Dermis blood vessel endothelial cell (primary cell): ENCODE results near the gene FSHB. TPM values are rescaled to one million over a fixed set of nuclear protein-coding genes. Genes with fewer than 3 reads are reported as not detected.
"Not testable (repeated sequence)": the region's sequence is repeated elsewhere in the genome, so short reads cannot be mapped to it uniquely, and the experiment has no call there.

Source experiments
- DNase-seq: peaks from one replicate; pipeline ENCODE4 v3.0.0; 2010
- total RNA-seq: library from RNA; depleted of rRNA; stranded (reverse); fragments of >200 nt; gene quantifications from 2 replicates; pipeline ENCODE4 v1.2.3, GENCODE V29; 2014

Gene FSHB
- not detected in 2 replicates for total RNA-seq

GRCh38 chr11:30230714-30231113, at the start of gene FSHB:
Gene FSHB (plus strand): TSS chr11:30231014. CDS start chr11:30231903, 889 bp downstream.
- DNase-seq: no peak

GRCh38 chr11:30186748-30187147, 44.1 kb upstream of the FSHB start:
- no peak for DNase-seq

- DNase-seq: no peak
Measured at GRCh38 chr11:30192620-30193019, 38.2 kb upstream of the FSHB start.

GRCh38 chr11:30196400-30197206, 34.2 kb upstream of the FSHB start:
- peak; percentile 74 for DNase-seq

DNA sequence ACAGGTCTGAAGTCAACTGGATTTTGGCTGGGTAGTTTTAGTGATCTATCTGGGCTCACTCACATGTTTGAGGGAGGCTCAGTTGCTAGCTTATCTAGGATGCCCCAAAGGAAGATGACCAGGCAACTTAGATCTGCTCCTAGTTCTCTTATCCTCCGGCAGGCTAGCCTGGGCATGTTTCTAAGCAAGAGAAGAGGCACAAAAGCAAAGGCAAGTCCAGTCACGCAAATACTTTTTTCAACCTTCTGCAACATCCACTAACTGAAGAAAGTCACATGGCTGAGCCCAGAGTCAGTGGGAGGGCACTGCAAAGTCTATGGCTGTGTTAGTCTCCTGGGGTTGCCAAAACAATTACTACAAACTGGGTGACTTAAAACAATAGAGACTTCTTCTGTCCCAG, 32.9 kb upstream of the FSHB start:
- no peak for DNase-seq

DNA sequence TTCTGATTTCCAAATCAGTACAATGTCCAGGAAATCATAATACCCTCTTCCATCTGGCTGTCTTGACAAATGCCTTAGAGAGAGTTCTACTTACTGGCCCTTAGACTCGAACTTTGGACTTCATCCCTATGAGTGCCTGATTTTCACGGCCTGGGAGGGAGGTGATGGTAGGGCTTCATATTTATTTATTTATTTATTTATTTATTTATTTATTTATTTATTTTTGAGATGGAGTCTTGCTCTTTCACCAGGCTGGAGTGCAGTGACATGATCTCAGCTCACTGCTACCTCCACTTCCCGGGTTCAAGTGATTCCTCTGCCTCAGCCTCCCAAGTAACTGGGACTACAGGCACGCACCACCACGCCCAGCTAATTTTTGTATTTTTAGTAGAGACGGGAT, 27.8 kb upstream of the FSHB start:
- not testable (repeated sequence) for DNase-seq

GRCh38 chr11:30203850-30204249, 27.0 kb upstream of the FSHB start:
- DNase-seq: no peak

GRCh38 chr11:30206249-30206996, 24.4 kb upstream of the FSHB start:
- DNase-seq: no peak

GRCh38 chr11:30210357-30210756, 20.5 kb upstream of the FSHB start:
- no peak for DNase-seq

- no peak for DNase-seq
Measured at GRCh38 chr11:30216534-30216933, 14.3 kb upstream of the FSHB start.

DNA sequence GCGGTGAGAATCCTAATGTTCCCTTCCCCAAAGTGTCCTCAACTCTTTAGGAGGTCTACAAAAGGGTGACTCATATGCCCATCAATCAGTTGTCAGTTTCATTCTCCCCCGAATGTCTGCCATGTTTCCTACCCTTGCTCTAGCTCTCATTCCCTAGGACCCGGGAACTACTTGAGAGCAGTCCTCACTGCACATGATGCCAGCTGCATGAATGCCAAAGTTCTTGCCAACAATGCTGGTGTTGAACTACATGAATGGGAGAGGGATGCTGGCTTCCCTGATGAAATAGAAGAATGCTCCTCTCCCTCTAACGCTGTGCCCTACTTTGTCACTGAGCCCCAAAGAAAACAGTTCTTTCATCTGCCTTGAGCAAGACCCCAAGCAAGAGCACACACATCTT, 12.5 kb upstream of the FSHB start:
- no peak for DNase-seq

DNA sequence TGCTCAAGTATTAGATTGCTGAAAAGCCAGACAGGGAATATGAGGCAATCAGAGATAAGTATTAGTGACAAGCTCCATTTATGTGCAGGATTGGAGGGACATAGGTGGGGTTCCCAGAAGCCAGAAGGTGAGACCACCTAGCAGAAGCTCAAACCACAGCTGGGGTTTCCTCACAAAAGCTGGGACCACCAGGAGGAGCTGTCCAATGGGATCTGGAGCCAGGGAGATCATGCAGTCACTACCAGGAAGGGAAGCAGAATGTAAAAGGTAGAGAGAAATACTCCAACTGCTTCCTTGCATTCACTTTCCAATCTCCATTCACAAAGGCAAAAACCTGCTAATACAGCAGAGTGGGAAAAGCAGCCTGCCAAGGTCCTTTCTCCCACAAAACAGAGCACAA, 5.2 kb upstream of the FSHB start:
- no peak for DNase-seq

- DNase-seq: no peak
Measured at GRCh38 chr11:30228323-30228884, 2.4 kb upstream of the FSHB start.

DNA sequence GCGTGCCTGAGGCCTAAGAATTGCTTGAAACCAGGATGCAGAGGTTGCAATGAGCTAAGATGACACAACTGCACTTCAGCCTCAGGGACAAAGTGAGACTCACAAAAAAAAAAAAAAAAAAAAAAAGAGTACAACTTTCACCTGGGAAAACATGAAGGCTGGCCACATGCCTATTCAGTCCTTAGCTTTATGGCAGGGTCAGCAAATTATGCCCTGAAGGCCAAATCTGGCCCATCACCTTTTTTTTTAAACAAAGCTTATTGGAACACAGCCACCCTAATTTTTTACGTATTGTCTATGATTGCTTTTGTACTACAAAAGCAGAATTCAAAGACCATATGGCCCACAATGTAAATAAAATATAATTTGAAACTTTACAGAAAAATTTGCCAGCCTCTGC, 8.2 kb downstream of the FSHB start:
- no peak for DNase-seq

DNA sequence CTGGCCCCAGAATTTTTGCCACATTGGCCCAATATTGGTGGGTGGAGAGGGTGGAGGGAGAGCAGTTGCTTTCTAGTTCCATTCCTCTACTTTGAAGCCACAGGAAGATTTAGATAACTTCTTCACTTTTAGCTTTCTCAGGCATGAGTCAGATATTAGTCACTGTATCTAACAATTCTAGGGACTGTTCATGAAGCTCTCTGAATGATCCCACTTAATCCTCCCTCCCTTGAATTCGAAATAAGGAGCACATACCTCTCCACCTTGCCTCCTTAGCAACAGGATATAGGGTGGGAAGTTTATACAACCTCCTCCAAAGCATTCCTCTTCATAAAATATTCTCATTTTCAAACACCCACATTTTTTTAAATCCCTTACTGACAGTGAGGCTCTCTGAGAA, 13.5 kb downstream of the FSHB start:
- DNase-seq: no peak

DNA sequence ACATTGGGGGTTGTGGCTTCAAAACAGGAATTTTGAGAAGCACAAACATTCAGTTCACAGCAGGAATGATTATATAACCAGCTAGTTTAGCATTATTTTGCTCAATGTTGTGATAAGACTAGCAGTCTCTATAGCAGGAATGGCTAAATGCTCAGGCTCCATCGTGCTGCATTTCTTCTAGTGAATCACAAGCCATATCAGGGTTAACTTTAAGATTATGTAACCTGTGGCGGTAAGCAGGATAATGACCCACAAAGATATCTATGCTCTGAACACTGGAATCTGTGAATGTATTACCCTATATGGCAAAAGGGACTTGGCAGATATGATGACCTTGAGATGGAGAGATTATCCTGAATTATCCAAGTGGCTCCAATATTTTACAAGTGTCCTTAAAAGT, 14.8 kb downstream of the FSHB start:
- no peak for DNase-seq

DNA sequence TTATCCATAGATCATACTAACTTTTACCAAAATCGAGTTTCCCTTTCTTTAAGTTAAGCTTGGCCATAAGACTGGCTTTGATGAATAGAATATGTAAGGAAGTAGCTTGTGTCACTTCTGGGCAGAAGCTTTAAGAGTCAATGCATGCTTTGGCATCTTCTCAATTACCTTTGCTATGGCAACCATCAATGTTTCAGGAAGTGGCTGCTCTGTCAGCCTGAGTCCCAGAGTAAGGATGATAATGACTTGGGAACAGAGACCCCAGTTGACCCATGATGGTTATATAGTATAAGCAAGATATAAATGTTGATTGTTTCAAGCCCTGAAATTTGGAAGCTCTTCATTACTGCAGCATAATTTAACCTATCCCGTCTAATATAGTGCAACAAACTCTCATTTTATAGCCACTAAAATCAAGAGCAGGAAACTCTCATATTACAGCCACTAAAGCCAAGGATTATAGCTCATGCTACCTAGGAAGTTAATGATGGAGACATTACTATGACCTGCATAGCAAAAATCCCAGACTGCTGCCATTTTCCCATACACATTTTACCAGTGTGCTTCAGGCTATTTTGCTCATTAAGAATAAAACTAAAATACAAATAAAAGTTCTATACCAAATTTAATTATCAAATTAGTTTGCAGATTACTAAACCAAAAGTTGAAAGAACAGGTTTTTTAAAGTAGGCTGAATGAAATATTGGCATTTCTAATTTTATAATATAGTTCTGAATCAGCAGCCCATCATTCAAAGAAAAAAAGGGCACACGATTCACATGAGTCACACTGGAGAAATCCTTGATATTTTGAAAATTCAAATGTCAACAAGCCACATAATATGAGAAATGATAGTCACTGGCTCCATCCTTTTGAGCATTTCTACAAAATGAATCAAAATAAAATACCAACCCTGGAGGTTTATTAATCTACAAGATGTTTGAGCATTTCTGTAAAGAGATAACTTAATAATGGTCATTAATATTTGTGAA, 23.8 kb downstream of the FSHB start:
- DNase-seq: no peak

- DNase-seq: no peak
Measured at GRCh38 chr11:30255637-30256036, 24.8 kb downstream of the FSHB start.

- no peak for DNase-seq
Measured at GRCh38 chr11:30257058-30257457, 26.2 kb downstream of the FSHB start.

DNA sequence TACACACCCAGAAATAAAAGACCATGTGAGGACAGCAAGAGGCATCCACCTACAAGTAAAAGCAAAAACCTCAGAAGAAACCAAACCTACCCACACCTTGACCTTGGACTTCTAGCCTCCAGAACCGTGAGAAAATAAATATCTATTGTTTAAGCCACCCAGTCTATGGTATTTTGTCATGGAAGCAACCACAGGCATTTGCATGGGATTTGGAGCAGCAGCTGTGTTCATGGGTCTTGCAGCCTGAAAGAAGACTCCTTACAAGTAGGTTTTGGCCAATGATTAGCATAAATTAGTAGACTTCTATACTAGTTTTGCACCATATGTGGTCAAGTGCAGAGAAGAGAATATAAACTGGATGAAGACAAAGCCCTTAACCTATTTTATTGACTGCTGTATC, 27.9 kb downstream of the FSHB start:
- DNase-seq: no peak

GRCh38 chr11:30260813-30261212, 30.0 kb downstream of the FSHB start:
- no peak for DNase-seq

GRCh38 chr11:30261821-30262220, 31.0 kb downstream of the FSHB start:
- DNase-seq: no peak

- DNase-seq: not testable (repeated sequence)
Measured at GRCh38 chr11:30268638-30269037, 37.8 kb downstream of the FSHB start.
